ENCODE results near the gene TBC1D2B. TPM values are rescaled to one million over a fixed set of nuclear protein-coding genes. Genes with fewer than 3 reads are reported as not detected.
"Not testable (repeated sequence)": the region's sequence is repeated elsewhere in the genome, so short reads cannot be mapped to it uniquely, and the experiment has no call there.

Gene TBC1D2B
- polyA plus RNA-seq, 1 donor (not counting 4 experiments of a cell fraction or from before 2014, with no cell fraction given): 27.0 TPM

GRCh38 chr15:77980098-77980497, 97.4 kb downstream of the TBC1D2B start:
- Histone ChIP-seq H3K36me3 (ENCODE audit: control insufficient read depth in 2 of 2, extremely low read depth in 1 of 2, insufficient read depth in 2 of 2, low read length in 2 of 2) (no peaks in the 10 kb centered on the region), H3K27ac (ENCODE audit: control insufficient read depth, insufficient read depth, low read length) (no peak overlapping the region), H3K27me3 (ENCODE audit: control insufficient read depth, extremely low read depth, insufficient read depth, low read length) (peaks cover 4% of the 10 kb centered on the region), H3K9me1 (ENCODE audit: control insufficient read depth, extremely low read depth, insufficient read depth, low read length) (no peaks in the 10 kb centered on the region), H3K4me2 (ENCODE audit: control insufficient read depth, extremely low read depth, insufficient read depth, low read depth, low read length) (no peak overlapping the region), H3K9me3 (ENCODE audit: control insufficient read depth, low read depth, low read length) (no peaks in the 10 kb centered on the region), H2AFZ (ENCODE audit: control insufficient read depth, low read length) (no peak overlapping the region), H4K20me1 (ENCODE audit: control insufficient read depth, extremely low read depth, insufficient read depth, low read length) (no peaks in the 10 kb centered on the region), H3K9ac (ENCODE audit: control insufficient read depth, extremely low read depth, insufficient read depth, low read length) (no peak overlapping the region), H3K79me2 (ENCODE audit: control insufficient read depth, insufficient read depth, low read length) (no peaks in the 10 kb centered on the region), H3K4me1 (ENCODE audit: control insufficient read depth, extremely low read depth, insufficient read depth, low read length) (no peaks in the 10 kb centered on the region), H3K4me3 (ENCODE audit: control insufficient read depth in 2 of 3, extremely low read depth in 1 of 3, insufficient read depth in 2 of 3, low read depth in 1 of 3, low read length in 3 of 3) (no peak overlapping the region)
- TF ChIP-seq EZH2 (IDR thresholded peaks at IDR 0.05; ENCODE audit: low read length): no peak
- TF ChIP-seq CTCF (optimal IDR thresholded peaks at IDR 0.05 in 1 of 3, IDR thresholded peaks at IDR 0.05 in 1 of 3, conservative IDR thresholded peaks at IDR 0.05 in 1 of 3; ENCODE audit: extremely low read depth in 1 of 3, insufficient read depth in 2 of 3, low read length in 3 of 3): no peak
- no peak for DNase-seq (ENCODE audit: low read depth, low spot score)
- no peak for FAIRE-seq
- dilution Hi-C loops (cut with MboI; ENCODE audit: extremely low pct_ligation_motif_present, low sequenced_read_pairs): no loop called here

- H3K27ac ChIP-seq (ENCODE audit: control insufficient read depth, insufficient read depth, low read length); FAIRE-seq; H3K9me1 ChIP-seq (ENCODE audit: control insufficient read depth, extremely low read depth, insufficient read depth, low read length); dilution Hi-C loops (cut with MboI; ENCODE audit: extremely low pct_ligation_motif_present, low sequenced_read_pairs); H4K20me1 ChIP-seq (ENCODE audit: control insufficient read depth, extremely low read depth, insufficient read depth, low read length); H3K27me3 ChIP-seq (ENCODE audit: control insufficient read depth, extremely low read depth, insufficient read depth, low read length); H3K9ac ChIP-seq (ENCODE audit: control insufficient read depth, extremely low read depth, insufficient read depth, low read length); H3K9me3 ChIP-seq (ENCODE audit: control insufficient read depth, low read depth, low read length); H3K36me3 ChIP-seq (ENCODE audit: control insufficient read depth in 2 of 2, extremely low read depth in 1 of 2, insufficient read depth in 2 of 2, low read length in 2 of 2); DNase-seq (ENCODE audit: low read depth, low spot score); H3K79me2 ChIP-seq (ENCODE audit: control insufficient read depth, insufficient read depth, low read length); H3K4me1 ChIP-seq (ENCODE audit: control insufficient read depth, extremely low read depth, insufficient read depth, low read length); H3K4me3 ChIP-seq (ENCODE audit: control insufficient read depth in 2 of 3, extremely low read depth in 1 of 3, insufficient read depth in 2 of 3, low read depth in 1 of 3, low read length in 3 of 3); H3K4me2 ChIP-seq (ENCODE audit: control insufficient read depth, extremely low read depth, insufficient read depth, low read depth, low read length); H2AFZ ChIP-seq (ENCODE audit: control insufficient read depth, low read length): not testable (repeated sequence)
These were observed 98.4 kb downstream of the TBC1D2B start for GRCh38 chr15:77979157-77979556.

GRCh38 chr15:77978759-77979145, 98.8 kb downstream of the TBC1D2B start:
- FAIRE-seq; H3K4me1 ChIP-seq (ENCODE audit: control insufficient read depth, extremely low read depth, insufficient read depth, low read length); H3K9me1 ChIP-seq (ENCODE audit: control insufficient read depth, extremely low read depth, insufficient read depth, low read length); dilution Hi-C loops (cut with MboI; ENCODE audit: extremely low pct_ligation_motif_present, low sequenced_read_pairs); H3K27ac ChIP-seq (ENCODE audit: control insufficient read depth, insufficient read depth, low read length); H3K36me3 ChIP-seq (ENCODE audit: control insufficient read depth in 2 of 2, extremely low read depth in 1 of 2, insufficient read depth in 2 of 2, low read length in 2 of 2); H3K4me3 ChIP-seq (ENCODE audit: control insufficient read depth in 2 of 3, extremely low read depth in 1 of 3, insufficient read depth in 2 of 3, low read depth in 1 of 3, low read length in 3 of 3); H3K27me3 ChIP-seq (ENCODE audit: control insufficient read depth, extremely low read depth, insufficient read depth, low read length); H3K79me2 ChIP-seq (ENCODE audit: control insufficient read depth, insufficient read depth, low read length); H4K20me1 ChIP-seq (ENCODE audit: control insufficient read depth, extremely low read depth, insufficient read depth, low read length); H2AFZ ChIP-seq (ENCODE audit: control insufficient read depth, low read length); H3K9me3 ChIP-seq (ENCODE audit: control insufficient read depth, low read depth, low read length); DNase-seq (ENCODE audit: low read depth, low spot score); H3K4me2 ChIP-seq (ENCODE audit: control insufficient read depth, extremely low read depth, insufficient read depth, low read depth, low read length); H3K9ac ChIP-seq (ENCODE audit: control insufficient read depth, extremely low read depth, insufficient read depth, low read length): not testable (repeated sequence)

- dilution Hi-C loops (cut with MboI; ENCODE audit: extremely low pct_ligation_motif_present, low sequenced_read_pairs); H3K4me2 ChIP-seq (ENCODE audit: control insufficient read depth, extremely low read depth, insufficient read depth, low read depth, low read length); H3K4me3 ChIP-seq (ENCODE audit: control insufficient read depth in 2 of 3, extremely low read depth in 1 of 3, insufficient read depth in 2 of 3, low read depth in 1 of 3, low read length in 3 of 3); H3K9me3 ChIP-seq (ENCODE audit: control insufficient read depth, low read depth, low read length); H4K20me1 ChIP-seq (ENCODE audit: control insufficient read depth, extremely low read depth, insufficient read depth, low read length); H2AFZ ChIP-seq (ENCODE audit: control insufficient read depth, low read length); H3K36me3 ChIP-seq (ENCODE audit: control insufficient read depth in 2 of 2, extremely low read depth in 1 of 2, insufficient read depth in 2 of 2, low read length in 2 of 2); FAIRE-seq; DNase-seq (ENCODE audit: low read depth, low spot score); H3K79me2 ChIP-seq (ENCODE audit: control insufficient read depth, insufficient read depth, low read length); H3K9ac ChIP-seq (ENCODE audit: control insufficient read depth, extremely low read depth, insufficient read depth, low read length); H3K27ac ChIP-seq (ENCODE audit: control insufficient read depth, insufficient read depth, low read length); H3K9me1 ChIP-seq (ENCODE audit: control insufficient read depth, extremely low read depth, insufficient read depth, low read length); H3K27me3 ChIP-seq (ENCODE audit: control insufficient read depth, extremely low read depth, insufficient read depth, low read length); H3K4me1 ChIP-seq (ENCODE audit: control insufficient read depth, extremely low read depth, insufficient read depth, low read length): not testable (repeated sequence)
These were observed 99.4 kb downstream of the TBC1D2B start for GRCh38 chr15:77977903-77978758.

Measured in keratinocyte (primary cell).